ES-I3 (cell line): ENCODE data around the gene SUZ12.
"Not testable (repeated sequence)": the region's sequence is repeated elsewhere in the genome, so short reads cannot be mapped to it uniquely, and the experiment has no call there.

ENCODE experiments used
- H3K36me3 ChIP-seq: 2 replicates; pipeline ENCODE4 v1.6.1; 2013; ENCODE audit warnings: mild to moderate bottlenecking, low read length, control low read depth, moderate library complexity; ENCODE audit not compliant: insufficient read depth
- H3K4me1 ChIP-seq: 2 replicates; pipeline ENCODE4 v1.6.1; 2013; ENCODE audit warnings: mild to moderate bottlenecking, control low read depth, low read length; ENCODE audit not compliant: insufficient read depth
- H3K9ac ChIP-seq: 2 replicates; pipeline ENCODE4 v1.6.1; 2013; ENCODE audit warnings: low read depth, mild to moderate bottlenecking, low read length, moderate library complexity
- H3K9me3 ChIP-seq: 2 replicates; pipeline ENCODE4 v1.6.1; 2013; ENCODE audit warnings: mild to moderate bottlenecking, low read length, moderate library complexity; ENCODE audit not compliant: control insufficient read depth, insufficient read depth

The SUZ12 gene

GRCh38 chr17:31926100-31926729 lies 10.6 kb upstream of the SUZ12 start:
- Histone ChIP-seq H3K36me3 (no peaks in the 10 kb centered on the region), H3K9me3 (no peaks in the 10 kb centered on the region), H3K9ac (no peak overlapping the region), H3K4me1 (no peaks in the 10 kb centered on the region)

- Histone ChIP-seq H3K4me1 (no peaks in the 10 kb centered on the region), H3K36me3 (no peaks in the 10 kb centered on the region), H3K9ac (no peak overlapping the region), H3K9me3 (no peaks in the 10 kb centered on the region)
Measured at GRCh38 chr17:31931756-31932155, 5.1 kb upstream of the SUZ12 start.

- Histone ChIP-seq H3K9ac (no peak overlapping the region), H3K4me1 (no peaks in the 10 kb centered on the region), H3K36me3 (no peaks in the 10 kb centered on the region), H3K9me3 (no peaks in the 10 kb centered on the region)
Measured at GRCh38 chr17:31935512-31935911, 1.3 kb upstream of the SUZ12 start.

DNA sequence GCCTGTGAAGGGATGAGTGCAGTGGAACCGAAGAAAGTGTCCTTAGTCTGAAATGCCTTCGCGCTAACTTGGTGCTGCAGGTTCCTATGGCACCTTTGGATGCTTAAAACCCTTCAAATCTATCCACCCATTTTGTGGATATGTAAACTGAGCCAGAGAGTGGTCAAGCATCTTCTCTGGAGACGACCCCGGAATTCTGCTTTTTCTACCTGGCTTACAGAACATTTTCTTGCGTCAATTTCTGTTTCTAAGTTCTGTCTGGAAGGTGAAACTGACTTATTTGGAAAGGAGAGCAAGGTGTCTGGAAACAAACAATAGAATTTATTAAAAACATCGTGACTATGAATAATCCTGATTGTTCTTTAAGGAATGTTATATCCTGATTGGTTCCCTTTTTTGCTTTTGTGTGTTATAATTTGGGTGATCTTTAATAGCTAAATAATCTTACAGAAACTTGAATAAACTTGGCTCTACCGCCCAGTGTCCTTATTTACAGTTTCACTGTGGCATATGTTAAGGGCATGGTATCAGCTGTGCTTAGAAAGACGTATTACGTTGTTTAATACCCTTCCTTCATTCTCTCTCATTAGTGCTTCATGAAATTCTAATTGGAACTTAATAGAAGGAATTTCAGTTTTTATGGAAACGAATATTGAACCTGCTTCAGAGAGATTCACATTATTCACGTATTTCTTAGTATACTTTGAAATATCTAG lies 1.3 kb downstream of the SUZ12 start:
- H3K9ac ChIP-seq: peak overlapping the region; percentile 44; the same call in 1 of the 2 replicates
- not testable (repeated sequence) for H3K36me3 ChIP-seq, H3K9me3 ChIP-seq, H3K4me1 ChIP-seq

DNA sequence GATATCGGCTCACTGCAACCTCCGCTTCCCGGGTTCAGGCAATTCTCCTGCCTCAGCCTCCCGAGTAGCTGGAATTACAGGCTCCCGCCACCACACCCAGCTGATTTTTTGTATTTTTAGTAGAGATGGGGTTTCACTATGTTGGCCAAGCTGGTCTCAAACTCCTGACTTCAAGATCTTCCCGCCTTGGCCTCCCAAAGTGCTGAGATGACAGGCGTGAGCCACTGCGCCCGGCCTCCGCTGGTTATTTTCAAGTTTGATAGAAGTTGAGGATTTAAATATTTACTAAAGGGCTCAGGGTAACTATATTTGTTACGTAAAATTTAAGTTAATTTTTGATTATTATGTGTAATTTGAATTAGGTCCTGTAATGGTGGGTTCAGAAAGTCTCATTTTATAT lies 5.1 kb downstream of the SUZ12 start:
- H3K9me3 ChIP-seq, H3K36me3 ChIP-seq, H3K4me1 ChIP-seq, H3K9ac ChIP-seq: not testable (repeated sequence)

DNA sequence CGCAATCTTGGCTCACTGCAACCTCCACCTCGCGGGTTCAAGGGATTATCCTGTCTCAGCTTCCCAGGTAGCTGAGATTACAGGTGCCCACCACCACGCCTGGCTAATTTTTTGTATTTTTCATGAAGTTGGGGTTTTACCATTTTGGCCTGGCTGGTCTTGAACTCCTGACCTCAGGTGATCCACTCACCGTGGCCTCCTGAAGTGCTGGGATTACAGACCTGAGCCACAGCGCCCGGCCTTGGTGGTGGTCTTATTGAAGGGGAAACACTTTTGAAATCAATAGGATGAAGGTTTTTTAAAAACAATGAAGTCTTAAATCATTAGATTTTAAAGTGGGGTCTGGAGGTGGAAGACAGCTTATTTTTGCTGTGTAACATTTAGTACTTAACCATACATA lies 5.6 kb downstream of the SUZ12 start:
- not testable (repeated sequence) for H3K4me1 ChIP-seq, H3K36me3 ChIP-seq, H3K9me3 ChIP-seq, H3K9ac ChIP-seq

- H3K4me1 ChIP-seq, H3K36me3 ChIP-seq, H3K9me3 ChIP-seq, H3K9ac ChIP-seq: not testable (repeated sequence)
Measured at GRCh38 chr17:31951953-31952352, 15.1 kb downstream of the SUZ12 start.

DNA sequence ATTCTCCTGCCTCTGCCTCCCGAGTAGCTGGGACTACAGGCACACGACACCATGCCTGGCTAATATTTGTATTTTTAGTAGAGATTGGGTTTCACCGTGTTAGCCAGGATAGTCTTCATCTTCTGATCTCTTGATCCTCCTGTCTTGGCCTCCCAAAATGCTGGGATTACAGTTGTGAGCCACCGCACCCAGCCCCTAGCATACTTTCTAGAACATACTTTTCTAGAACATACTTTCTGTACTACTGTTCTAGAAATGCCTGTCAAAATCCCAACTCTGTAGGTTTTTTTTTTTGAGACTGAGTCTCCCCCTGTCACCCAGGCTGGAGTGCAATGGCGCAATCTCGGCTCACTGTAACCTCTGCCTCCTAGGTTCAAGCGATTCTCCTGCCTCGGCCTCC lies 27.3 kb downstream of the SUZ12 start:
- not testable (repeated sequence) for H3K4me1 ChIP-seq, H3K9me3 ChIP-seq, H3K36me3 ChIP-seq, H3K9ac ChIP-seq

DNA sequence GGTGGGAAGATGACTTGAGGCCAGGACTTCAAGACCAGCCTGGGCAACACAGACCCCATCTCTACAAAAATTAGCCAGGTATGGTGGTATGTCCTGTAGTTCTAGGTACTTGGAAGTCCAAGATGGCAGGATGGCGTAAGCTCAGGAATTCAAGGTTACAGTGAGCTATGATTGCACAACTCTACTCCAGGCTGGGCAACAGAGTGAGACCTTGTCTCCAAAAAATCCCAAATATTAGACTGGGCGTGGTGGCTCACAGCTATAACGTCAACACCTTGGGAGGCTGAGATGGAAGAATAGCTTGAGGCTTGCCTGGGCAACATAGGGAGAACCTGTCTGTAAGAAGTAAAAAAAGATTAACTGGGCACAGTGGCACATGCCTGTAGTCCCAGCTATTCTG lies 30.8 kb downstream of the SUZ12 start:
- H3K36me3 ChIP-seq: peaks cover 4% of the 10 kb centered on the region
- no peaks in the 10 kb centered on the region for H3K9me3 ChIP-seq
- no peak overlapping the region for H3K9ac ChIP-seq
- no peaks in the 10 kb centered on the region for H3K4me1 ChIP-seq

- H3K4me1 ChIP-seq, H3K36me3 ChIP-seq, H3K9me3 ChIP-seq, H3K9ac ChIP-seq: not testable (repeated sequence)
Measured at GRCh38 chr17:31970416-31970815, 33.6 kb downstream of the SUZ12 start.

GRCh38 chr17:31974269-31975071 lies 37.7 kb downstream of the SUZ12 start:
- H3K9me3 ChIP-seq, H3K4me1 ChIP-seq, H3K36me3 ChIP-seq, H3K9ac ChIP-seq: not testable (repeated sequence)

GRCh38 chr17:31975391-31975790 lies 38.6 kb downstream of the SUZ12 start:
- H3K4me1 ChIP-seq, H3K9ac ChIP-seq, H3K36me3 ChIP-seq, H3K9me3 ChIP-seq: not testable (repeated sequence)

- not testable (repeated sequence) for H3K9ac ChIP-seq, H3K9me3 ChIP-seq, H3K4me1 ChIP-seq
- peaks cover 35% of the 10 kb centered on the region for H3K36me3 ChIP-seq
Measured at GRCh38 chr17:31991821-31992220, 55.0 kb downstream of the SUZ12 start.

- H3K4me1 ChIP-seq: no peaks in the 10 kb centered on the region
- H3K9ac ChIP-seq: no peak overlapping the region
- no peaks in the 10 kb centered on the region for H3K9me3 ChIP-seq
- H3K36me3 ChIP-seq: peaks cover 32% of the 10 kb centered on the region
Measured at GRCh38 chr17:31997005-31997404, 60.2 kb downstream of the SUZ12 start.

DNA sequence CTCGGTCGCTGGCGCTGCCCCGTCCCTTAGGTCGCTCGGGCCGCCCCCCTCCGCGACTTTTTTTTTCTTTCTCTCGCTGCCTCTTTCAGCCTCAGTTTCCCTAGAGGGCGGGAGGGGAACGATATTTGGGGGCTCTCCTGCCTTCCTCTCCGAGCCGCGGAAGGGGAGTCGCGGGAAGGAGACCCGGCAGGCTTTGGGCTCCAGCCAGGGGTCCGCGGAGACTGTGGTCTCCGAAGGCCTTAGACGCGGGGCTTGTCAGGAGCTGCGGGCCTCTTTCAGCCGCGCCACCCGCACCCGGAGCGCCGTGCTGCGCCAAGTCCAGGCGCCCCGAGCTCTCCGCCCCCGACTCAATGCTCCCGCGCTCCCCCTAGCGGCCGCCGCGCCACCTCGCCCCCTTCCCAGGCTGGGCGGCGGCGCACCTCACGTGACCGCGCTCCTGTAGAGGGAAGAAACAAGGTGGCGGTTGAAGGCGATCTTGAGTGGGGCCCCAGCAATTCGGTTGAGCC lies 70.2 kb downstream of the SUZ12 start, which contains the start of gene LRRC37B:
Gene LRRC37B, plus strand, starts transcription at position 427 of the 506 bp plus-strand sequence. CDS start 14,010 bp downstream, outside the sequence.
- peak within 1 kb of the TSS; percentile 72 for H3K9ac ChIP-seq
- no peaks in the 10 kb centered on the region for H3K9me3 ChIP-seq
- H3K36me3 ChIP-seq: no peaks in the 10 kb centered on the region
- H3K4me1 ChIP-seq: 0 out of 2 replicates have a peak, but pooled peaks cover 3% of the 10 kb centered on the region
